ENCODE measurements around the gene GPN2. TPM values are rescaled to one million over a fixed set of nuclear protein-coding genes. Genes with fewer than 3 reads are reported as not detected.
"Not testable (repeated sequence)": the region's sequence is repeated elsewhere in the genome, so short reads cannot be mapped to it uniquely, and the experiment has no call there.

Gene GPN2
- polyA plus RNA-seq, 1 donor from 2014 or later, result 20.2 TPM

DNA sequence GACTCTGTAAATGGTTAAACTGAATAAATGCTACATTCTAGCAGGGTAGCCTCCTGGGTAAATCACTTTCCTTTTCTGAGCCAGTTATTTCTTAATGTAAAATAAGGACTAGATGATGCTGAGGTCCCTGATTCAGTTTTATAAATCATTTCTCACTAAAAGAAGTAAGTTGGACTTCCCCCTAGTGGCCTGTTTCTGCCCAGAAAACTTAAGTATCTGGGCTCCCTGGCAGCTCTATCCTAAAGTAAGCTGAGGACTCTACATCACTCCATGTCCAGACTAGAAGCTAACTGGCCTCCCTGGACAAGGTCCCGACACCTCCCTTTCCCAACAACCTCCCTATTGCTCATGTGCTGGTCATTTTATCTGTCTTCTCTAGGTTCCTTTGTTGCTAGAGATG is 3.0 kb downstream of the GPN2 start:
- H4K20me1 ChIP-seq (ENCODE audit: insufficient read depth), result no peaks in the 10 kb centered on the region
- no peaks in the 10 kb centered on the region for H3K36me3 ChIP-seq (ENCODE audit: insufficient read depth, low read length)
- TF ChIP-seq REST (IDR thresholded peaks at IDR 0.05; ENCODE audit: borderline replicate concordance), result no peak
- TF ChIP-seq CTCF (IDR thresholded peaks at IDR 0.05; ENCODE audit: poor library complexity, severe bottlenecking), result peak; percentile 45
- TF ChIP-seq RAD21 (conservative IDR thresholded peaks at IDR 0.05), result no peak
- no peak for TF ChIP-seq SMC3 (conservative IDR thresholded peaks at IDR 0.05; ENCODE audit: poor library complexity)

DNA sequence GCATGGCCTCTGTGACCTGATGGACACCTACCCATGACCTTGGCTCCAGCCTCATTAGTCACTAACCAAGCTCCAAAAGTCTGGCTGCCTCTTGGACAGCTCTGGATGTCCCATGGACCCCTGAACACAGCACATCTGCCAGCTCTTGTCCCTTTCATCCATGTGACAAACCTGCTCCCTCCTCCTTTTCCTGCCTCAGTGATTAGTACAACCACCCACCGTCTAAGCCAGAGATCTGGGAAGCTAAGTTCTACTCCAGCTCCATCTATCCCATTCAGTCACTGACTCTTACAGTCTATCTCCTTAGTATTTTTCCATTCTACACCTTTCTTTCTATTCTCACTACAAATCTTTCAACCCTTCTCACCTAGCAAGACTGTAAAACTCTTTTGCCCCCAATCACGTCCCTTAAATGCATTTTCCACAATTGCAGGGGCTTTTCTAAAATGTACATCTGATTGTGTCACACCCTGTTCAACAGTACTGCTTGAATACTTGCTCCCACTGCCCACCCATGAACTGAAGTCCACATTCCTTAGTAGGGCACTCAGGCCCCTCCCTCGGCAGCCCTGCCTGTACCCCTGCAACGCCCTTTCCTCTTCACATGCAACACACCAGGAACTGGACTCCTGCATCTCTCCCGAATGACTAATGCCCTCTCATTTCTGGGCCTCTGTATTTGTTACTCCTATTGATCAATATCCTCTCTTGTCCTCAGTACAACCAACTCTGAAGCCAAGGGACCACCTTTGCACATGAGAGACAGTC is 7.2 kb downstream of the GPN2 start:
- H3K4me3 ChIP-seq (ENCODE audit: low read length), result no peak overlapping the region
- no peak overlapping the region for H3K4me2 ChIP-seq (ENCODE audit: low read length)
- H3K79me2 ChIP-seq (replicated peaks; ENCODE audit: insufficient read depth, low read length), result no peaks in the 10 kb centered on the region
- H3K27me3 ChIP-seq (ENCODE audit: insufficient read depth, low read depth, low read length), result no peaks in the 10 kb centered on the region
- H3F3A ChIP-seq (ENCODE audit: insufficient read depth, low read length, poor library complexity, severe bottlenecking), result no peaks in the 10 kb centered on the region
- no peaks in the 10 kb centered on the region for H3K9me3 ChIP-seq (ENCODE audit: low read length)
- H3K9me2 ChIP-seq (ENCODE audit: insufficient read depth, low read length), result no peaks in the 10 kb centered on the region
- H3K36me3 ChIP-seq (ENCODE audit: insufficient read depth, low read length), result no peaks in the 10 kb centered on the region
- H3K9ac ChIP-seq (ENCODE audit: low read length), result no peak overlapping the region
- no peaks in the 10 kb centered on the region for H4K20me1 ChIP-seq (ENCODE audit: insufficient read depth)
- TF ChIP-seq EZH2 (IDR thresholded peaks at IDR 0.05; ENCODE audit: borderline replicate concordance, insufficient read depth, low read length, poor library complexity, severe bottlenecking) (no peak), MXI1 (conservative IDR thresholded peaks at IDR 0.05; ENCODE audit: poor library complexity, severe bottlenecking) (no peak), POLR2AphosphoS5 (IDR thresholded peaks at IDR 0.05) (no peak), RAD21 (conservative IDR thresholded peaks at IDR 0.05) (no peak), SMC3 (conservative IDR thresholded peaks at IDR 0.05; ENCODE audit: poor library complexity) (no peak), REST (IDR thresholded peaks at IDR 0.05; ENCODE audit: borderline replicate concordance) (no peak), CTCF (IDR thresholded peaks at IDR 0.05; ENCODE audit: poor library complexity, severe bottlenecking) (no peak), TAF1 (IDR thresholded peaks at IDR 0.05; ENCODE audit: low read depth) (no peak)
- H2AFZ ChIP-seq (ENCODE audit: low read depth, low read length), result no peak overlapping the region
- H3K27ac ChIP-seq (ENCODE audit: low read length), result no peak overlapping the region

More for the DNA sequence above, 3.0 kb downstream of the GPN2 start:
- Histone ChIP-seq H3K27me3 (ENCODE audit: insufficient read depth, low read depth, low read length) (no peaks in the 10 kb centered on the region), H3K4me2 (ENCODE audit: low read length) (no peak overlapping the region), H3K27ac (ENCODE audit: low read length) (no peak overlapping the region), H3F3A (ENCODE audit: insufficient read depth, low read length, poor library complexity, severe bottlenecking) (no peaks in the 10 kb centered on the region), H3K79me2 (replicated peaks; ENCODE audit: insufficient read depth, low read length) (peaks cover 13% of the 10 kb centered on the region), H3K9me2 (ENCODE audit: insufficient read depth, low read length) (no peaks in the 10 kb centered on the region), H2AFZ (ENCODE audit: low read depth, low read length) (no peak overlapping the region), H3K4me3 (ENCODE audit: low read length) (no peak overlapping the region), H3K9me3 (ENCODE audit: low read length) (no peaks in the 10 kb centered on the region), H3K9ac (ENCODE audit: low read length) (no peak overlapping the region)

DNA sequence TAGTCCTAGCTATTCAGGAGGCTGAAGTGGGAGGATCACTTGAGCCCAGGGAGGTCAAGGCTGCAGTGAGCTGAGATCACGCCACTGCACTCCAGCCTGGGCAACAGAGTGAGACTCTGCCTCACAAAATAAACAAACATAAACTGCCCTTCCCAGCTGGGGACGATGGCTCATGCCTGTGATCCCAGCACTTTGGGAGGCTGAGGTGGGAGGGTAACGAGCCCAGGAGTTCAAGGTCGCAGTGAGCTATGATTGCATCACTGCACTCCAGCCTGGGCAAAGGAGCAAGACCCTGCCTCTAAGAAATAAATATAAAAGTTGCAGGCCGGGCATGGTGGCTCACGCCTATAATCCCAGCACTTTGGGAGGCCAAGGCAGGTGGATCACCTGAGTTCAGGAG is 8.5 kb downstream of the GPN2 start:
- not testable (repeated sequence) for H3K27me3 ChIP-seq (ENCODE audit: insufficient read depth, low read depth, low read length); H3K36me3 ChIP-seq (ENCODE audit: insufficient read depth, low read length); H3K4me3 ChIP-seq (ENCODE audit: low read length); H3K27ac ChIP-seq (ENCODE audit: low read length); H3K9me2 ChIP-seq (ENCODE audit: insufficient read depth, low read length); H4K20me1 ChIP-seq (ENCODE audit: insufficient read depth); H3K9me3 ChIP-seq (ENCODE audit: low read length); H2AFZ ChIP-seq (ENCODE audit: low read depth, low read length); H3K9ac ChIP-seq (ENCODE audit: low read length); H3K79me2 ChIP-seq (replicated peaks; ENCODE audit: insufficient read depth, low read length); H3F3A ChIP-seq (ENCODE audit: insufficient read depth, low read length, poor library complexity, severe bottlenecking); H3K4me2 ChIP-seq (ENCODE audit: low read length)
